HG03354 (cell line): ENCODE data around the gene PIK3CB.
"Not testable (repeated sequence)": the region's sequence is repeated elsewhere in the genome, so short reads cannot be mapped to it uniquely, and the experiment has no call there.

Experiments
- ATAC-seq: cut with Tn5 transposase; IDR thresholded peaks from one replicate; pipeline ENCODE4 v1.9.1; 2021; ENCODE audit warnings: mild to moderate bottlenecking; ENCODE audit not compliant: unreplicated experiment, poor library complexity, severe bottlenecking

PIK3CB gene

GRCh38 chr3:138817695-138818094 is 17.0 kb downstream of the PIK3CB start:
- no peak for ATAC-seq

GRCh38 chr3:138812806-138813205 is 21.9 kb downstream of the PIK3CB start:
- ATAC-seq = no peak

GRCh38 chr3:138809500-138810256 is 25.1 kb downstream of the PIK3CB start:
- no peak for ATAC-seq

DNA sequence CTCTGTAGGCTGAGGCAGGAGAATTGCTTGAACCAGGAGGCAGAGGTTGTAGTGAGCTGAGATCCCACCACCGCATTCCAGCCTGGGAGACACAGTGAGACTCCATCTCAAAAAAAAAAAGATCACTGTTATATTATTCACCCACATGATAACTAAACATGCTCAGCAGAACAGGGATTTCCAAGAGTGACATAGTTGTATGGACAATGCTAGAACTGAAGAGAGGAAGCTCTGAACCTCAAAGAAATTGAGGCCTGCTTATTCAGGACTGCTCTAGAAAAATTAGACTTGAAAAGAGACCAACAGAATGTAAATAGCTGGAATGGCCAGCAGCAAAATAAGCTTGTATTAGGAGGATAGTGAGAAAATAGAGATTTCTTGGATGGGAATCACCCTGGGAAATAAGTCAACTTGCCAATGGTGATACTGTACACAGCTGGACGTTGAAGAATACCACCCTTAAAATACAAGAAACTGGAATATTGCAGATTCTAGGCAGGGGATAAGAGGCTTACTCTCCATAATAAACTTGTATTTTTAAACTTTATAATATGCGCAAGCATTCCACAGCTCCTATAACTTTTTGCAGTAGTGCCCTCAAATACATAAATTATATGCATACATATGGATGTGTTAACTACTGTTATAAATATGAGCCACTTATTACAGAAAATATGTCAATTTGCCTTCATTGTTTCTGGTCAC is 28.2 kb downstream of the PIK3CB start:
- ATAC-seq = no peak

DNA sequence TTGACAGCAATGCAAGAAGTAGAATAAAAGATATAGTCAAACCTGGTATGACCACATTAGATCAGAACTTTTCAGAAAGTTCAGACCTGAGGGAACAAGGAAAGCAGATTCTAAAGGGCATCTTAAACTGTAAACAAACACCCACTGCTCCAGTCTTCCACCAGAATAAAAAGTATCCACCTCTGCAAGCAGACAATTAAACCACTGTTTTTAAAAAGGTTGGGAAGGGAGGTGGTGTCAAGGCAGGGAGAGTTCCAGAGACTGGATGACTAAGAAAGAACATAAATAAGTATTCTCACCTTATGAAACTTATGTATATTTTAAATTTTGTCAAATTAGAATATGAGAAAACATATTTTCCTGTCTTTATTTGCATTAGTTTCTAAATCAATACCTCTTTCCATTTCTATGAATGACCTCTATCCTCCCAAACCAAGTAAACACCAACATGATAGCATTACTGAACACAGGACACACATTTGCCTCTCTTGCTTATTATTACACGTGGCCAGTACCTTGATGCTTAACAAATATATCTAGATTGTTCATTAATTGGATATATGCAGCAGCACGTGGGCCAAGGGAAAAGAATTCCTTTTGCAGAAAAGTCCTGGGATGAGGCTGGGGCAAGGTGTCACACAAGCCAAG is 31.6 kb downstream of the PIK3CB start:
- no peak for ATAC-seq

- ATAC-seq = not testable (repeated sequence)
These were observed 32.5 kb downstream of the PIK3CB start for GRCh38 chr3:138802223-138802622.

DNA sequence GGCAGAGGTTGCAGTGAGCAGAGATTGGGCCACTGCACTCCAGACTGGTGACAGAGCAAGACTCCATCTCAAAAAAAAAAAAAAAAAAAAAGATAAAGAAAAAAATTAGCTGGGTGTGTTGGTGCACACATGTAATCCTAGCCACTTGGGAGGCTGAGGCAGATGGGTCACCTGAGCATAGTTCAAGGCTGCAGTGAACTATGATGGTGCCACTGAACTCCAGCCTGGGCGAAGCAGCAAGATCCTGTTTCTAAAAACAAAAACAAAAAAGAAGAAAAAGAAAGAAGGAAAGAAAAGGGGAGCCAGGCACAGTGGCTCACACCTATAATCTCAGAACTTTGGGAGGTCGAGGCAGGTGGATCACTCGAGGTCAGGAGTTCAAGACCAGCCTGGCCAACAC is 32.9 kb downstream of the PIK3CB start:
- ATAC-seq = no peak

- ATAC-seq = no peak
These were observed 34.5 kb downstream of the PIK3CB start for GRCh38 chr3:138800248-138800647.

DNA sequence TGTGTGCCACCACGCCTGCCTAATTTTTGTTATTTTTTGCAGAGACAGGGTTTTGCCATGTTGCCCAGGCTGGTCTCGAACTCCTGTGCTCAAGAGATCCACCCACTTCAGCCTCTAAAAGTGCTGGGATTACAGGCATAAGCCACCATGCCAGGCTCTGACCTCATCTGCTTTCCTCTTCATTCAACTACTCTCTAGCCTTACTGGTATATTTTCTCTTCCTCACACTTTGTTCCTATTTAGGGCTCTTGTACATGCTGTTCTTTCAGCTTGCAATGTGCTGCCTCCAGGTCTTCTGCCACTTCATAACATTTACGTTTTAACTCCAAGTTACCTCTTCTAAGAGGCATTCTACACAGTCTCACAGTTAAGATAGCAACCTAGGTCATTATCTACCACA is 34.9 kb downstream of the PIK3CB start:
- no peak for ATAC-seq

DNA sequence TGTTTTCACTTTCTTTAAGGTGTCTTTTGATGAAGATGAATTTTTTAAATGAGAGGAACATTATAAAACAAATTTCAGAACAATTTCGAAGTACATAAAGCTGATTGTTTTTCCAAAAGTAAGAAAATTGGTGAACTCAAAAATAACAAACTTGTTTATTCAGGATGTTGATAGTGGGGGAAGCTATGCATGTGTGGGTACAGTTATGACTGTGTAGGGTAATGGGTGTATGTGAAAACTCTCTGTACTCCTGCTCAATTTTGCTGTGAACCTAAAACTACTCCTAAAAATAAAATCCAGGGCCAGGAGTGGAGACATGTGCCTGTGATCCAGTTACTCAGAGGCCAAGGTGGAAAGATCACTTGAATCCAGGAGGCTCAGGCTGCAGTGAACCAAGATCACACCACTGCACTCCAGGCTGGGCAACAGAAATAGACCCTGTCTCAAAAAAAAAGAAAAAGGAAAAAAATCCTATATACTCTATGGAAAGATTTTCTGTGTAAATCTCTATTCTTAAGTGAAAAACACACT is 37.2 kb downstream of the PIK3CB start:
- ATAC-seq = no peak

DNA sequence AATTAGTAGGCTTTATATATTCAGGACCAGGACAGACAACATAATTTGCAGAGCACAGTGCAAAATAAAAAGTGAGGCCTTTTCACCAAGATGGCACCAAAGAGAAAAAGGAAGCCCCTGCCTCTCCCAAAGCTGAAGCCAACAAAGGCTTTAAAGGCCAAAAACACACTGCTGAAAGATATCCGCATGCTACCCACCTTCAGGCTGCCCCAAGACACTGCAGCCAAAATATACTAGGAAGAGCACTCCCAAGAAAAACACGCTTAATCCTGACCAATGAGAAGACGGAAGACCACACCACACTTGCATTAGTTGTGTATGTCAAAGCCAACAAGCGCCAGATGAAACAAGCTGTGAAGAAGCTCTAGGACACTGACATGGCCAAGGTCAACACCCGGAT is 38.0 kb downstream of the PIK3CB start:
- ATAC-seq = no peak

DNA sequence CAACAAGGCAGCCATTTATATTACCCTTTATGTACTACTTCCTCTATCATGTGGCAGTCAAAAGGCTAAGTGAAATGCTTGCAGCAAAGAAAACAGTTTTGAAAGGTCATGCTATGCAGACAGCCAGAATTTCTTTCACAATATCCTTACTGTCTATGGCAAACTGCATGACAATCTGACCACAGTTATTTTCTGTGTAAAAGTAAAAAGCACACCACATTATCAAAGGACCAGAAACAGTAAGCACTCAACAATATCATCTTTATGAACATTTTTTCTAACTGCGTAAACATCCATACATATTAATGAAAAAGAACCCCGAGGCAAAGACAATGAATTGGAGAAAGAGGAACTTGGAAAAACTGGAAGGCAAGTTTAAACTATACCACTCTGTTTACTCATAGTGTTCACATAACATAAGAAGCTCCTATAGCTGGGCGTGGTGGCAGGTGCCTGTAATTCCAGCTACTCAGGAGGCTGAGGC is 47.9 kb downstream of the PIK3CB start:
- no peak for ATAC-seq

DNA sequence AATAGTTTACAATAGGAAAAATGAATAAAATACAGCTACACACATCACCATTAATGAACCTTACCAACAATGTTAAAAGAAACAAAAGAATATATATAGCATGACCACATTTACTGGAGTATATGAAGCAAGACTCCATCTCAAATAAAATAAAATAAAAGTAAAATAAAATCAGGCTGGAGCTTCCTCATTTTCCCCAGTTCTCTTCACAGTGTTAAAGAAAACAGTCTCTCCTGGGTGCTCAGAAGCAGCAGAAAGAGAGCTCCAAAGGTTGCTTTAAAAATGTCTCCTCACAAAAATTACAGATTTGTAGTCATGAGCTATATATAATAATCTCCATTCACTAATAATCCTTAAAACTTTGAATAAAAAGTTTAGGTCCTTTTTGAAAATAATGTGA is 48.8 kb downstream of the PIK3CB start:
- ATAC-seq = no peak

DNA sequence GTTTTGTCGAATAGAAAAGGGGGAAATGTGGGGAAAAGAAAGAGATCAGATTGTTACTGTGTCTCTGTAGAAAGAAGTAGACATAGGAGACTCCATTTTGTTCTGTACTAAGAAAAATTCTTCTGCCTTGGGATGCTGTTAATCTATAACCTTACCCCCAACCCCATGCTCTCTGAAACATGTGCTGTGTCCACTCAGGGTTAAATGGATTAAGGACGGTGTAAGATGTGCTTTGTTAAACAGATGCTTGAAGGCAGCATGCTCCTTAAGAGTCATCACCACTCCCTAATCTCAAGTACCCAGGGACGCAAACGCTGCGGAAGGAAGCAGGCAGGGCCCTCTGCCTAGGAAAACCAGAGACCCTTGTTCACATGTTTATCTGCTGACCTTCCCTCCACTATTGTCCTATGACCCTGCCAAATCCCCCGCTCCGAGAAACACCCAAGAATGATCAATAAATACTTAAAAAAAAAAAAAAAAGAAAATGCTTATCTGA is 49.3 kb downstream of the PIK3CB start:
- not testable (repeated sequence) for ATAC-seq

- no peak for ATAC-seq
These were observed 52.0 kb downstream of the PIK3CB start for GRCh38 chr3:138782755-138783154.

- ATAC-seq = peak; percentile 77
These were observed 53.7 kb downstream of the PIK3CB start for GRCh38 chr3:138781012-138781470.

GRCh38 chr3:138778643-138779042 is 56.1 kb downstream of the PIK3CB start:
- ATAC-seq = no peak

DNA sequence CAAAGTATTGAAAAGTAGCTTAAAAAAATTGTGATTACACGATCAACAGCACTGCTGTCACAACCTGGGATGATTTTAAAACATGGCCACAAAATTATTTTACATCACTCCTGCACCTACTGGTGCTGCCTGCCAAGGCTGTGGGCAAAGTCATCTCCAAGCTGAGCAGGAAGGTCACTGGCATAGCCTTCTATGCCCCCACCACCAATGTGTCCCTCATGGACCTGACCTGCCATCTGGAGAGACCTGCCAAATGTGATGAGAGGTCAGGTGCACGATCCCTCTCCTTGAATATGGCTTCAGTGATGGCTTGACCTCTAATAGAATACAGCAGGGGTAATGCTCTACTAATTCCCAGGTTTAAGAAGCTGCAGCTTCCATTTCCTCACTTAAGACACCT is 57.8 kb downstream of the PIK3CB start:
- no peak for ATAC-seq

- no peak for ATAC-seq
These were observed 59.5 kb downstream of the PIK3CB start for GRCh38 chr3:138775254-138775595.

- ATAC-seq = peak; percentile 82
These were observed 60.0 kb downstream of the PIK3CB start for GRCh38 chr3:138774529-138775253.
